HepG2 (cell line): ENCODE results near the gene CCDC158. TPM values are rescaled to one million over a fixed set of nuclear protein-coding genes. Genes with fewer than 3 reads are reported as not detected.

Experiments used
- MBNL3 ChIP-seq: fragments of 250-450 bp; sonication (Bioruptor Pico); conservative IDR thresholded peaks from 2 replicates; pipeline ENCODE4 v1.8.0; 2022; ENCODE audit warnings: mild to moderate bottlenecking, inconsistent platforms
- STAT6 ChIP-seq: sonication (generic); formaldehyde crosslinking; IDR thresholded peaks from 2 replicates; pipeline ENCODE4 v1.4.0; 2020; ENCODE audit warnings: missing genetic modification reagents, mild to moderate bottlenecking, borderline replicate concordance
- ZBTB40 ChIP-seq, 2 experiments: fragments of 450-650 bp in 1 of 2; sonication (generic) in 1 of 2; formaldehyde crosslinking in 1 of 2; IDR thresholded peaks; 2 replicates each; pipeline versions ENCODE4 v1.6.1 to v1.8.0; 2016 to 2022; ENCODE audit warnings: antibody characterized with exemption in 1 of 2, mild to moderate bottlenecking in 1 of 2, missing genetic modification reagents in 1 of 2
- ZNF574 ChIP-seq: sonication (generic); formaldehyde crosslinking; IDR thresholded peaks from 2 replicates; pipeline ENCODE4 v1.4.0; 2020; ENCODE audit warnings: missing genetic modification reagents
- ZNF646 ChIP-seq: sonication (generic); formaldehyde crosslinking; IDR thresholded peaks from 2 replicates; pipeline ENCODE4 v1.9.0; 2021; ENCODE audit warnings: mild to moderate bottlenecking, missing genetic modification reagents
- polyA plus RNA-seq, 8 experiments: library from polyadenylated mRNA; depleted of rRNA in 3 of 8; stranded (reverse) in 7 of 8; unstranded in 1 of 8; fragments of >200 nt; fragmentation: Illumina TruSeq in 4 of 8; extraction: Trizol in 4 of 8; gene quantifications; 2 replicates each; pipeline versions ENCODE4 v1.2.1 to v1.2.3, GENCODE V29; 2011 to 2016; ENCODE audit warnings: low read depth in 4 of 8, missing spikeins in 1 of 8, mixed read lengths in 1 of 8; ENCODE audit not compliant: insufficient read depth in 1 of 8
- total RNA-seq, 5 experiments: library from RNA; depleted of rRNA; stranded (reverse); fragments of >200 nt; fragmentation: Illumina TruSeq; extraction: Trizol; gene quantifications; 2 replicates each; pipeline ENCODE4 v1.2.3, GENCODE V29; 2016; ENCODE audit warnings: low read depth in 1 of 5

CCDC158 gene
- total and polyA plus RNA-seq, 2 of the 13 experiments (the other 11 are each of a cell fraction or from before 2014, with no cell fraction given), result not detected

- no peak for TF ChIP-seq STAT6 (CRISPR knock-in tag)
- TF ChIP-seq ZNF574 (CRISPR knock-in tag), result no peak
- no peak for TF ChIP-seq ZNF646 (CRISPR knock-in tag)
- TF ChIP-seq MBNL3, result no peak
- no peak for TF ChIP-seq ZBTB40 (IDR thresholded peaks at IDR 0.05)
- no peak for TF ChIP-seq ZBTB40 (CRISPR knock-in tag; IDR thresholded peaks at IDR 0.05)
Observed at GRCh38 chr4:76361689-76362412, 59.1 kb downstream of the CCDC158 start (continued).
